Upper lobe of right lung (tissue), 1 donor: ENCODE results near the gene XPR1. TPM values are rescaled to one million over a fixed set of nuclear protein-coding genes. Genes with fewer than 3 reads are reported as not detected.
A peak's percentile ranks its signal among the peaks of the same experiment; 100 is the strongest.

Experiments
- ATAC-seq: fragments of 200-7000 bp; cut with Tn5 transposase; one replicate; pipeline ENCODE4 v1.9.1; 2020; ENCODE audit warnings: mild to moderate bottlenecking, moderate library complexity
- DNase-seq: peaks from one replicate; pipeline ENCODE4 v3.0.0-alpha.2; 2020
- H3K27ac ChIP-seq: fragments of 200-600 bp; one replicate; pipeline ENCODE4 v1.8.0; 2022
- H3K27me3 ChIP-seq: fragments of 200-600 bp; one replicate; pipeline ENCODE4 v1.8.0; 2022; ENCODE audit warnings: mild to moderate bottlenecking
- H3K36me3 ChIP-seq: fragments of 200-600 bp; one replicate; pipeline ENCODE4 v1.8.0; 2022
- H3K4me1 ChIP-seq: fragments of 200-600 bp; one replicate; pipeline ENCODE4 v1.8.0; 2022
- H3K4me3 ChIP-seq: fragments of 200-600 bp; one replicate; pipeline ENCODE4 v1.8.0; 2022; ENCODE audit warnings: mild to moderate bottlenecking
- H3K9me3 ChIP-seq: fragments of 200-600 bp; one replicate; pipeline ENCODE4 v1.8.0; 2022
- CTCF ChIP-seq: fragments of 200-600 bp; IDR thresholded peaks from one replicate; pipeline ENCODE4 v1.8.0; 2022; ENCODE audit warnings: antibody characterized with exemption
- intact Hi-C: fragments of 100-400 bp; cut with DNase I; formaldehyde crosslinking; loops from one replicate; pipeline ENCODE4 v1.11.0; 2022
- total RNA-seq: library from RNA; stranded (reverse); fragmentation: NEBNext Ultra II Directional; extraction: Animal tissue kit (Norgen Biotek cat#: 25700); gene quantifications from one replicate; pipeline ENCODE4 v1.2.1, GENCODE V29; 2021
- donor health status: DM: no; HTN: yes; CAD: no; lungs with severe emphysema.

XPR1 gene
- total RNA-seq, 1 donor from 2014 or later = 23.5 TPM

DNA sequence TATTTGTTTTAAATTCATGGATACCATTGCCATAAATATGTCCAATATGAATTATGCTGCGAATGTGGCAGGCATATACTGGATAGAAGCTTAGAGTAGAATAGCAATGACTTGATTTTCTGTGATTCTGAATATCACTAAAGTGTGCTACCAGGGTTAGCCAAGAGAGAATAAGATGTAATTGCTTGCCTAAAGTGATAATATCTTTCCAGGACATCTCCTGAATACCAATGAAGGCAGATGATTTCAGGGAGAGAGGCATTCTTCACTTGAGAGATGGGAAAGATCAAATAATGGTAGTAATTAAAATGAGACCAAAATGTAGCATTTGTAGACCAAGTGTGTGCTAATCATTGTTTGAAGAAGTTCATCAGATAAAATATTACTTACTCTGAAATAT is 227.5 kb downstream of the XPR1 start:
- TF ChIP-seq CTCF = no peak
- H3K27me3 ChIP-seq = no peaks in the 10 kb centered on the region
- ATAC-seq = no peak
- intact Hi-C loops = no loop called here
- H3K4me3 ChIP-seq = no peak overlapping the region
- no peak overlapping the region for H3K27ac ChIP-seq
- H3K9me3 ChIP-seq = no peaks in the 10 kb centered on the region
- H3K4me1 ChIP-seq = no peaks in the 10 kb centered on the region
- H3K36me3 ChIP-seq = peaks cover 8% of the 10 kb centered on the region
- no peak for DNase-seq

DNA sequence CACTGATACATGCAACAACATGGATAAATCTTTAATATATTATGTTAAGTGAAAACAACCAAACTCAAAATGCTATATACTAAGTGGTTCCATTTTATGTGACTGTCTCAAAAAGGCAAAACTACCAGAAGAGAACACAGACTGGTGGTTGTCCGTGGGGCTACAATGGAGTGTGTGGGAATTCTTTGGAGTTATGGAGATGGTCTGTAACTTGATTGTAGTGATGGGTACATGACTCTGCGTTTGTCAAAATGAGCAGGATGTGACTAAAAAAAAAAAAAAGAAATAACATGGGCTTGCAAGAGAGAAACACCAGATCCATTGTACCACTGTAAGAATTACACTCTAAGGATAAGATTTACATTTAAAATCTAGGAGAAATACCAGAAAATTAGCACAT is 228.7 kb downstream of the XPR1 start:
- H3K4me3 ChIP-seq = no peak overlapping the region

GRCh38 chr1:180862305-180862704 is 230.5 kb downstream of the XPR1 start:
- intact Hi-C loops = loop anchor here (5.0 to 10.0 kb wide), 2 partner anchors 228 to 345 kb away; partner anchors contain the start of gene XPR1
- no peaks in the 10 kb centered on the region for H3K27me3 ChIP-seq

More for the DNA sequence above, 228.7 kb downstream of the XPR1 start:
- Histone ChIP-seq H3K27ac (no peak overlapping the region), H3K9me3 (no peaks in the 10 kb centered on the region), H3K4me1 (no peaks in the 10 kb centered on the region), H3K36me3 (peaks cover 14% of the 10 kb centered on the region), H3K27me3 (no peaks in the 10 kb centered on the region)
- ATAC-seq = no peak
- no peak for TF ChIP-seq CTCF
- intact Hi-C loops = loop anchor here (5.0 to 10.0 kb wide), 2 partner anchors 226 to 343 kb away; partner anchors contain the start of gene XPR1
- DNase-seq = no peak

GRCh38 chr1:180863158-180863775 is 231.4 kb downstream of the XPR1 start:
- intact Hi-C loops = loop anchor here (5.0 to 10.0 kb wide), 2 partner anchors 228 to 346 kb away; partner anchors contain the start of gene XPR1
- peak; percentile 70 for ATAC-seq
- Histone ChIP-seq H3K36me3 (peaks cover 23% of the 10 kb centered on the region), H3K27ac (no peak overlapping the region), H3K4me1 (no peaks in the 10 kb centered on the region), H3K9me3 (no peaks in the 10 kb centered on the region), H3K27me3 (no peaks in the 10 kb centered on the region), H3K4me3 (no peak overlapping the region)
- peak; percentile 76 for TF ChIP-seq CTCF
- no peak for DNase-seq

More at GRCh38 chr1:180862305-180862704, 230.5 kb downstream of the XPR1 start:
- H3K4me1 ChIP-seq = no peaks in the 10 kb centered on the region
- H3K36me3 ChIP-seq = peaks cover 23% of the 10 kb centered on the region
- H3K27ac ChIP-seq = no peak overlapping the region
- TF ChIP-seq CTCF = no peak
- no peak overlapping the region for H3K4me3 ChIP-seq
- no peak for DNase-seq
- H3K9me3 ChIP-seq = no peaks in the 10 kb centered on the region
- no peak for ATAC-seq

DNA sequence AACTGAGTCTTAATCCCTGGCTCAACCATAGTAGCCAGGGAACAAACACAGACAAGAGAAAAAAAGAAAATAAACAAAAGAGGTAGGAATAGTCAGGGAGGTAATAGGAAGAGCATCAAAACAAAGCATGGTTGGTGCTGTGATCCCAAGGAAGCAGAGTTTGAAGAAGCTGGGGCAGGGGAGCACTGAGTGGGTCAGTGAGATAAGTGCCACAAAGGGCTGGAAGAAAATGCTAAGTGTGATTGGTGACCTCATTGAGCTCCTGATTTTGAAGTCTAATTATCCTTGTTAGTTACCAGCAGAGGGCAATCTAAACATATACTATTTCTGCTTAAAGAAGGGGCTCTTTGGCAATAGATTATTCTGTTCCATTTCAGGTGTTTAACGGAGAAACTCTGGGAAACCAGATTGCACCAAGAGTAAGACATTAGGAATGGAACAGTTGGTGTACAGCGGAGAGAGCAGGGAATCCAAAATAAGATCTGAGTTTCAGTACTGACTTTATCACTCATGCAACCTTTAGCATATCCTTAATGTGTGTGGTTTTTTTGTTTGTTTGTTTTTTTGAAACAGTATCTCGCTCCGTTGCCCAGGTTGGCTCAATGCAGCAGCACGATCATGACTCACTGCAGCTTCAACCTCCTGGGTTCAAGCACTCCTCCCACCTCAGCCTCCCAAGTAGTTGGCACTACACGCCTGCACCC is 250.1 kb downstream of the XPR1 start:
- no peak overlapping the region for H3K27ac ChIP-seq
- no peak overlapping the region for H3K4me3 ChIP-seq
- intact Hi-C loops = loop anchor here (10.0 kb wide), 1 partner anchor 283 kb away; no protein-coding TSS in a partner anchor
- H3K27me3 ChIP-seq = no peaks in the 10 kb centered on the region
- peak; percentile 62 for ATAC-seq
- peak; percentile 49 for TF ChIP-seq CTCF
- DNase-seq = no peak
- H3K36me3 ChIP-seq = peaks cover 18% of the 10 kb centered on the region
- no peaks in the 10 kb centered on the region for H3K4me1 ChIP-seq
- H3K9me3 ChIP-seq = no peaks in the 10 kb centered on the region
